HFF-Myc (cell line): ENCODE results near the gene MTPN.

Experiments used
- DNase-seq: peaks from one replicate; pipeline ENCODE4 v3.0.0-alpha.2; 2011; ENCODE audit warnings: low read depth; ENCODE audit errors: extremely low read depth
- H3K4me3 ChIP-seq: replicated peaks from 2 replicates; pipeline ENCODE4 v1.5.1; 2011; ENCODE audit warnings: low read depth, mild to moderate bottlenecking, control low read depth, low read length
- CTCF ChIP-seq: IDR thresholded peaks from 2 replicates; pipeline ENCODE4 v1.5.1; 2012; ENCODE audit warnings: mild to moderate bottlenecking, low read depth, low read length, control low read depth; ENCODE audit errors: missing control alignments

Gene MTPN

GRCh38 chr7:135977742-135978066, 545 bp upstream of the MTPN start:
- DNase-seq = no peak
- peak overlapping the region; percentile 93 for H3K4me3 ChIP-seq
- TF ChIP-seq CTCF = no peak

GRCh38 chr7:135976312-135977006, 700 bp downstream of the MTPN start:
- no peak for TF ChIP-seq CTCF
- no peak for DNase-seq
- H3K4me3 ChIP-seq = peak overlapping the region; percentile 93

GRCh38 chr7:135975166-135975565, 2.0 kb downstream of the MTPN start:
- DNase-seq = no peak
- peak overlapping the region; percentile 93 for H3K4me3 ChIP-seq
- TF ChIP-seq CTCF = no peak

- H3K4me3 ChIP-seq = no peak overlapping the region
- TF ChIP-seq CTCF = no peak
- no peak for DNase-seq
These were observed 2.5 kb downstream of the MTPN start for GRCh38 chr7:135974667-135975066.

GRCh38 chr7:135971366-135971725, 5.8 kb downstream of the MTPN start:
- no peak for DNase-seq
- no peak overlapping the region for H3K4me3 ChIP-seq
- TF ChIP-seq CTCF = no peak

- H3K4me3 ChIP-seq = no peak overlapping the region
- TF ChIP-seq CTCF = no peak
- DNase-seq = no peak
These were observed 6.3 kb downstream of the MTPN start for GRCh38 chr7:135970682-135971365.
